GM18505 (cell line): ENCODE data around the gene ZFP42.
"Not testable (repeated sequence)": the region's sequence is repeated elsewhere in the genome, so short reads cannot be mapped to it uniquely, and the experiment has no call there.

ENCODE experiments used
- ATAC-seq: cut with Tn5 transposase; IDR thresholded peaks from one replicate; pipeline ENCODE4 v1.9.1; 2021; ENCODE audit not compliant: unreplicated experiment
- POLR2A ChIP-seq: IDR thresholded peaks from 4 replicates; pipeline ENCODE4 v1.6.1; 2011; ENCODE audit warnings: borderline replicate concordance; ENCODE audit not compliant: insufficient read depth, insufficient read length; ENCODE audit errors: extremely low read depth

Gene ZFP42

DNA sequence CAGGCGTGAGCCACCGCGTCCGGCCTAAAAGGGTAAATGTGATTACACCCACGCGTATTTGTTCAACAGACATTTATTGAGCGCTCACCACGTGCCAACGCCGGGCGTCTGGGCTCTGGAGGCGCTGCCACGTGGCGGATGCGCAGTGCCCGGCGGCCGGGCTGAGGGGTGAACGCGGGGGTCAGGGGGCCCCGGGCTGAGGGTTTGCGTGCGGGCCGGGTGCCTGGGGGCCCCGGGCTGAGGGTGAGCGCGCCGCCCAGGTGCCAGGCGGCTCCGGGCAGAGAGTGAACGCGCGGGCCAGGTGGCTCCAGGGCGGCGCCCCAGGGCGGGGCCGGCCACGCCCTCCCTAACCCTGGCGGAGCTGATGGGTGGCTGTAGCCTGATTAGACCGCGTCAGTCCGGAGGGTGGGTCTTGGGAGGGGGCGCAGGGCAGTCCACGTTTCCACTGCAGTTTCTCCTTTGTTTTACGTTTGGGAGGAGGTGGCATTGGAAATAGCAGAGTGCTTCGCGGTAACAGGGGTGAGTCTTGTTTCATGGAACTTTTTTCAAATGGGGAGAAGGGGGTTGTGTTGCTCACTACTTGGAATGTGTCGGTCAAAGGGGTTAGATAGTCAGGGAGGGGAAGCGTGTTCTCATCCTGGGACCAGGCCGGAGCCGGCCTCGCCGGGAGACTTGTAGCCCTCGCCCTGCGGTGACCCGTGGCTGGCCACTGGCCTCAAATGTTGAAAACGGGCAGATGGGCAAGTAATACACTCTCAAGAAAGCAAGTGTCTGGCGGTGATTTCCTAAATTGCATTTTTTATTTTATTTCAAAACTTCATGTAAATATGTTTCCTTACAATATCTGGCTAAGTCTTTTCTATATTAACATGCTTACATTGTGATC, at the start of gene ZFP42:
Gene ZFP42 (plus strand): TSS at position 450 of the 886 bp plus-strand sequence. CDS start 7,037 bp downstream, outside the sequence.
- no peak for TF ChIP-seq POLR2A
- ATAC-seq = no peak

DNA sequence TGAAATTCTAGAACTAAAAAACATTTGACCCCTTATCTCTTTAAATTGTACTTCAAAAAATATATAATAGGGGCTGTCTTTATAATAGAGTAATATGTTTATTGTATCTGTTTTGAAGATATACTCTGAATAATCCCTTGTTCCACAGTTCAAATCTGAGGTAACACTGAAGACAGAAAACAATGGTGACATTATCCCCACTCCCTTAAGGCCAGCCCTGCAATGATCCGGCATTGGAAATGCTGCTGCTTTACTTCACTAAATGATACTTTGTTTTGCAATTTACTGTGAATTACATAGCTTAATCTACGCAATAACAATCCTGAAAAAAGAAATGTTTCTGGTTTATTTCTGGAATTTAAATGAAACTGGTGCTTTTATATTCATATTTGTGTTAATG, 34.4 kb upstream of the ZFP42 start:
- no peak for TF ChIP-seq POLR2A
- no peak for ATAC-seq

GRCh38 chr4:187961961-187962360, 33.6 kb upstream of the ZFP42 start:
- ATAC-seq = no peak
- TF ChIP-seq POLR2A = no peak

GRCh38 chr4:187962926-187963325, 32.6 kb upstream of the ZFP42 start:
- ATAC-seq = no peak
- no peak for TF ChIP-seq POLR2A

- no peak for ATAC-seq
- no peak for TF ChIP-seq POLR2A
Measured at GRCh38 chr4:187965726-187966125, 29.8 kb upstream of the ZFP42 start.

DNA sequence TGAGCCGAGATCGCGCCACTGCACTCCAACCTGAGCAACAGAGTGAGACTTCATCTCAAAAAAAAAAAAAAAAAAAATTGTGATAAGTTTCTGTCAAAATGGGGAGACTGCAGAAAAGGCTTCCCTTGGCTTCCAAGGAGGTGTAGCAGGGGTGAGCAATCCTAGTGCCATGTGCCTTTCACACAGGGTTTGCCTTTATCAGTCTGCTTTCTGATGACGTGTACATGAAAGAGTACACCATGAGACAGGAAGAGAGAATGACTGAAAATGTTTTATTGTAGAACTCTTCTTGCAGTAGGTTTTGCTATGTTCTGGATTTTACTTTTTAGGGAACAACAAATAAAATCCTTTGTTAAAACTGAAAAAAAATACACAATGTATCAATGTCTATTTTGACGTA, 23.4 kb upstream of the ZFP42 start:
- no peak for ATAC-seq
- TF ChIP-seq POLR2A = no peak

DNA sequence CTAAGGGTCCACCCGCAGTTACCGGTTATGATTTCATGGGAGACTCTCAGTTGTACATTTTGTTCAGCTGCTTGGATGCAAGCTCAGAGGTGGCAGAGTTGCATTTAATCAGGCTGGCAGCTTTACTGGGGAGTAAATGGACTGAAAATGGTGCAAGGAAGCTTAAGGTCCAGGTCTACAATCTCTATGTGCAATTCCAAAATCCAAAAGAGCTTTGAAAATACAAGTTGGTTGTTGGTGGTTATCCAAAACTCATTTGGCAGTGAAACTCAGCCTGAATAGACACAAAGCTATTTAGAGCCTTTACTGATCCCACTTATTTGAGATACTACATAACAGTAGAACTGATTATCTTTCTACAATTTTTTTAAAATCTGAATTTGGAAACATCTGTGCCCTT, 11.8 kb upstream of the ZFP42 start:
- TF ChIP-seq POLR2A = no peak

DNA sequence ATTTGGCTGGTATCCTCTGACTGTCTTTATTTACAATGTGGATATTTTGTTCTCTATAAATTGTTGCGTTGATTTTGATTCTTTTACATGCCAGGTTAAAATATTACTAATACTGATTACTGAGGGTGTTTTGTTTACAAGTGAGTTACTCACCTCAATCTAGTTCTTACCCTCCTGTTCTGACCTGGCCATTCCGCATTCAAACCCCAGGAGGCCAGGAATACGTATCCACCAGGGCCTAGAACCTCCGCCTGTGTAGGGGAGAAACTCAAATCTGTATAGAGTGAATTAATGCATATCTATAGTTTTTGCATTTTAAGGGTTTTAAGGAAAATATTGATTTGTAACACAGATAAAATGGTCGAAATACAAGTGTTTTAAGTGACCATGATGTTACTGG, 2.6 kb upstream of the ZFP42 start:
- TF ChIP-seq POLR2A = no peak
- ATAC-seq = no peak

More for the DNA sequence above, 11.8 kb upstream of the ZFP42 start:
- ATAC-seq = no peak

DNA sequence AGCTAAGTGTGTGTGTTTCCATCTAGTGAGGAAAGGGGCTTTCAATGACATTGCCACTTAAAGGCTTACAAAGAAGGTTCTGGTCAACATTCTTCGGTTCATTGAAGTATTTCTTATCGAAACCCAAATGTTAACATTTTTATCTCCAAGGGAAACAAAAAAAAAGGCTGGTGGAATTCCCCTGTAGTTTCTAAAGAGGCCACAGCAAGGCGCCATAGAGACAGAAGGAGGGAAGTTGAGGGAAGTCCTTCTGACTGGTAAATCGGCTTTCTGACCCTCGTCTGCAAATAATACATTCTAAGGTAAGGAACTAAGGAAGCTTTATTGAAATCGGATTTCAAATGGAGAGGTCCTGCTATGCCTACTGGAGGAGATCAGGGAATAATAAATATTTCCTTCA, 1.7 kb upstream of the ZFP42 start:
- no peak for TF ChIP-seq POLR2A
- no peak for ATAC-seq

- no peak for TF ChIP-seq POLR2A
Measured at GRCh38 chr4:187996502-187997177, 1.1 kb downstream of the ZFP42 start.

GRCh38 chr4:187997991-187998390, 2.4 kb downstream of the ZFP42 start:
- ATAC-seq = not testable (repeated sequence)

More at GRCh38 chr4:187996502-187997177, 1.1 kb downstream of the ZFP42 start:
- ATAC-seq = no peak

DNA sequence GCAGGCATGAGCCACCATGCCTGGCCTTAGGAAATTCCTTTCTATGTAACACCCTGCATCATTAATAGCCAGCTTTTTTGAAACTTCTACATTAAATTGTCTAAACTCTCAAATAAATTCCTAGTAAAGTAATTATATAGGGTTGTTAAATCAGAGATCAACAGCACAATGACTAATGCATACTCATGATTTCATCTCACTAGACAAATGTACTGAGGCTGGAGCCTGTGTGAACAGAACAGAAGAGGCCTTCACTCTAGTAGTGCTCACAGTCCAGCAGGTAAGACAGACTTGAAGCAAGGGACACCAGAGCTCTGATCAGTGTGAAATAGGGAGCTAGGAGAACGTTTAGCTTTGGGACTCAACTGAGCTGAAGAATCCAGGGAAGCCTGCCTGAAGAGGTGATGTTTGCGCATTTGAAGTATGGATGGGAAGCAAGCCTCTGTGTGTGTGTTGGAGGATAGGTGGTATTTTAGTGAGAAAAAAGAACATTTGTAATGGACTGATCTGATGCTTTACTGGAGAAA, 3.9 kb downstream of the ZFP42 start:
- ATAC-seq = no peak

GRCh38 chr4:188002323-188002722, 6.8 kb downstream of the ZFP42 start:
- ATAC-seq = no peak

More for the DNA sequence above, 3.9 kb downstream of the ZFP42 start:
- TF ChIP-seq POLR2A = no peak

DNA sequence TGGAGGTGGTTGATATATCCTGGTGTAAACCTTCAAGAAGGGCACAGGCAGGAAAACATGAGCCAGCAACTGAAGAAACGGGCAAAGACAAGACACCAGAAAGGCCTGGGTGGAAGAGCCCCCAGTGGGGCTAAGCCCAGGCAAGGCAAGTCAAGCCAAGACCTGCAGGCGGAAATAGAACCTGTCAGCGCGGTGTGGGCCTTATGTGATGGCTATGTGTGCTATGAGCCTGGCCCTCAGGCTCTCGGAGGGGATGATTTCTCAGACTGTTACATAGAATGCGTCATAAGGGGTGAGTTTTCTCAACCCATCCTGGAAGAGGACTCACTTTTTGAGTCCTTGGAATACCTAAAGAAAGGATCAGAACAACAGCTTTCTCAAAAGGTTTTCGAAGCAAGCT, 7.2 kb downstream of the ZFP42 start:
- TF ChIP-seq POLR2A = no peak
- ATAC-seq = no peak

More at GRCh38 chr4:188002323-188002722, 6.8 kb downstream of the ZFP42 start:
- TF ChIP-seq POLR2A = no peak
